Neural cell (in vitro differentiated cells): ENCODE results near the gene SLC26A11. TPM values are rescaled to one million over a fixed set of nuclear protein-coding genes. Genes with fewer than 3 reads are reported as not detected.

Experiments
- H2AFZ ChIP-seq: fragments of 200-600, 300-800 bp; sonication (generic), shearing (Covaris generic); 2 replicates; pipeline ENCODE4 v1.6.0; 2014; ENCODE audit warnings: low read depth, mild to moderate bottlenecking, antibody characterized with exemption, low read length, moderate library complexity
- H3F3A ChIP-seq: fragments of 200-600 bp; shearing (Covaris generic); 2 replicates; pipeline ENCODE4 v1.6.1; 2016; ENCODE audit warnings: mild to moderate bottlenecking, moderate library complexity, mixed read lengths, antibody characterized with exemption, low read length; ENCODE audit not compliant: insufficient read depth, poor library complexity, severe bottlenecking
- H3K27ac ChIP-seq: fragments of 200-600, 300-800 bp; sonication (generic), shearing (Covaris generic); 2 replicates; pipeline ENCODE4 v1.5.1; 2014; ENCODE audit warnings: mild to moderate bottlenecking, low read length, moderate library complexity
- H3K27me3 ChIP-seq: fragments of 300-800, 200-600 bp; sonication (generic), shearing (Covaris generic); 2 replicates; pipeline ENCODE4 v1.6.0; 2014; ENCODE audit warnings: mild to moderate bottlenecking, low read depth, low read length, moderate library complexity; ENCODE audit not compliant: insufficient read depth
- H3K36me3 ChIP-seq: fragments of 300-800, 200-600 bp; sonication (generic), shearing (Covaris generic); 2 replicates; pipeline ENCODE4 v1.5.1; 2014; ENCODE audit warnings: mild to moderate bottlenecking, antibody characterized with exemption, low read length, moderate library complexity; ENCODE audit not compliant: insufficient read depth
- H3K4me2 ChIP-seq: fragments of 300-800, 200-600 bp; sonication (generic), shearing (Covaris generic); 2 replicates; pipeline ENCODE4 v1.6.0; 2014; ENCODE audit warnings: mild to moderate bottlenecking, low read length
- H3K4me3 ChIP-seq: fragments of 300-800, 200-600 bp; sonication (generic), shearing (Covaris generic); 2 replicates; pipeline ENCODE4 v1.5.1; 2014; ENCODE audit warnings: mild to moderate bottlenecking, low read length, moderate library complexity
- H3K79me2 ChIP-seq: fragments of 200-600 bp; shearing (Covaris generic); replicated peaks from 2 replicates; pipeline ENCODE4 v1.6.0; 2014; ENCODE audit warnings: mild to moderate bottlenecking, low read length, moderate library complexity; ENCODE audit not compliant: insufficient read depth
- H3K9ac ChIP-seq: fragments of 300-800, 200-600 bp; sonication (generic), shearing (Covaris generic); 2 replicates; pipeline ENCODE4 v1.6.1; 2016; ENCODE audit warnings: mild to moderate bottlenecking, low read length, mixed read lengths
- H3K9me2 ChIP-seq: fragments of 200-600 bp; shearing (Covaris generic); 2 replicates; pipeline ENCODE4 v1.6.1; 2016; ENCODE audit warnings: mild to moderate bottlenecking, low read length, mixed read lengths; ENCODE audit not compliant: insufficient read depth
- H3K9me3 ChIP-seq: fragments of 200-600, 300-800 bp; sonication (generic), shearing (Covaris generic); 2 replicates; pipeline ENCODE4 v1.6.1; 2016; ENCODE audit warnings: mild to moderate bottlenecking, mixed run types, low read length, moderate library complexity, mixed read lengths
- H4K20me1 ChIP-seq: fragments of 200-600 bp; shearing (Covaris generic); 2 replicates; pipeline ENCODE4 v1.6.1; 2016; ENCODE audit warnings: mild to moderate bottlenecking, mixed run types; ENCODE audit not compliant: insufficient read depth
- CTCF ChIP-seq: fragments of 450-650 bp; IDR thresholded peaks from 2 replicates; pipeline ENCODE4 v1.5.1; 2014; ENCODE audit warnings: antibody characterized with exemption, mild to moderate bottlenecking, moderate library complexity; ENCODE audit not compliant: poor library complexity, severe bottlenecking
- EP300 ChIP-seq: fragments of 450-650 bp; conservative IDR thresholded peaks from 2 replicates; pipeline ENCODE4 v1.6.1; 2014; ENCODE audit warnings: antibody characterized with exemption, mild to moderate bottlenecking, moderate library complexity; ENCODE audit not compliant: poor library complexity, severe bottlenecking
- EZH2 ChIP-seq: fragments of 200-600, 300-800 bp; shearing (Covaris generic), sonication (generic); IDR thresholded peaks from 2 replicates; pipeline ENCODE4 v1.6.1; 2014; ENCODE audit warnings: antibody characterized with exemption, low read length, borderline replicate concordance, mild to moderate bottlenecking; ENCODE audit not compliant: insufficient read depth, poor library complexity, severe bottlenecking
- MXI1 ChIP-seq: fragments of 450-650 bp; conservative IDR thresholded peaks from 2 replicates; pipeline ENCODE4 v1.6.1; 2014; ENCODE audit warnings: antibody characterized with exemption, mild to moderate bottlenecking; ENCODE audit not compliant: poor library complexity, severe bottlenecking
- POLR2AphosphoS5 ChIP-seq: IDR thresholded peaks from 2 replicates; pipeline ENCODE4 v1.6.1; 2012
- RAD21 ChIP-seq: fragments of 450-650 bp; conservative IDR thresholded peaks from 2 replicates; pipeline ENCODE4 v1.6.1; 2014; ENCODE audit warnings: antibody characterized with exemption, mild to moderate bottlenecking, moderate library complexity
- REST ChIP-seq: IDR thresholded peaks from 2 replicates; pipeline ENCODE4 v1.6.1; 2012; ENCODE audit warnings: borderline replicate concordance
- SMC3 ChIP-seq: fragments of 450-650 bp; conservative IDR thresholded peaks from 2 replicates; pipeline ENCODE4 v1.6.1; 2014; ENCODE audit warnings: antibody characterized with exemption, mild to moderate bottlenecking, moderate library complexity; ENCODE audit not compliant: poor library complexity
- TAF1 ChIP-seq: IDR thresholded peaks from 2 replicates; pipeline ENCODE4 v1.6.1; 2012; ENCODE audit warnings: low read depth
- polyA plus RNA-seq: library from polyadenylated mRNA; depleted of rRNA; stranded (reverse); fragments of >200 nt; gene quantifications from 2 replicates; pipeline ENCODE4 v1.2.3, GENCODE V29; 2014

The SLC26A11 gene
- polyA plus RNA-seq, 1 donor from 2014 or later: 18.6 TPM

GRCh38 chr17:80227156-80227555 is 6.9 kb downstream of the SLC26A11 start:
- H3K27ac ChIP-seq: no peak overlapping the region

GRCh38 chr17:80227666-80228065 is 7.4 kb downstream of the SLC26A11 start:
- no peaks in the 10 kb centered on the region for H3K9me2 ChIP-seq
- H3K4me3 ChIP-seq: no peak overlapping the region
- H3K9ac ChIP-seq: no peak overlapping the region
- TF ChIP-seq RAD21: no peak
- TF ChIP-seq EZH2: no peak
- TF ChIP-seq MXI1: no peak
- no peak for TF ChIP-seq REST
- no peak for TF ChIP-seq SMC3
- no peak for TF ChIP-seq POLR2AphosphoS5
- TF ChIP-seq EP300: no peak
- TF ChIP-seq CTCF: no peak
- TF ChIP-seq TAF1: no peak
- no peaks in the 10 kb centered on the region for H3K36me3 ChIP-seq
- H2AFZ ChIP-seq: no peak overlapping the region
- H3F3A ChIP-seq: no peaks in the 10 kb centered on the region
- H3K27ac ChIP-seq: no peak overlapping the region
- H3K79me2 ChIP-seq: no peaks in the 10 kb centered on the region
- H3K27me3 ChIP-seq: no peaks in the 10 kb centered on the region
- H3K4me2 ChIP-seq: no peak overlapping the region
- no peaks in the 10 kb centered on the region for H3K9me3 ChIP-seq
- no peaks in the 10 kb centered on the region for H4K20me1 ChIP-seq

More at GRCh38 chr17:80227156-80227555, 6.9 kb downstream of the SLC26A11 start:
- Histone ChIP-seq H3K9me3 (no peaks in the 10 kb centered on the region), H3K27me3 (no peaks in the 10 kb centered on the region), H3K4me2 (no peak overlapping the region), H3F3A (no peaks in the 10 kb centered on the region), H3K36me3 (no peaks in the 10 kb centered on the region), H3K9ac (no peak overlapping the region), H3K4me3 (no peak overlapping the region), H3K9me2 (no peaks in the 10 kb centered on the region), H3K79me2 (no peaks in the 10 kb centered on the region), H2AFZ (no peak overlapping the region), H4K20me1 (no peaks in the 10 kb centered on the region)
- TF ChIP-seq CTCF (no peak), MXI1 (no peak), POLR2AphosphoS5 (no peak), EP300 (no peak), SMC3 (no peak), EZH2 (no peak)
